A172 (cell line): ENCODE results near the gene NCAN. TPM values are rescaled to one million over a fixed set of nuclear protein-coding genes. Genes with fewer than 3 reads are reported as not detected.
"Not testable (repeated sequence)": the region's sequence is repeated elsewhere in the genome, so short reads cannot be mapped to it uniquely, and the experiment has no call there.

ENCODE experiments used
- DNase-seq: peaks from one replicate; pipeline ENCODE4 v3.0.0-alpha.2; 2015; ENCODE audit warnings: low spot score
- total RNA-seq: library from RNA; depleted of rRNA; stranded (reverse); fragments of >200 nt; shearing (Covaris generic); gene quantifications from 2 replicates; pipeline ENCODE4 v1.2.3, GENCODE V29; 2014; rRNA removed

The NCAN gene
- not detected in 2 replicates for total RNA-seq

DNA sequence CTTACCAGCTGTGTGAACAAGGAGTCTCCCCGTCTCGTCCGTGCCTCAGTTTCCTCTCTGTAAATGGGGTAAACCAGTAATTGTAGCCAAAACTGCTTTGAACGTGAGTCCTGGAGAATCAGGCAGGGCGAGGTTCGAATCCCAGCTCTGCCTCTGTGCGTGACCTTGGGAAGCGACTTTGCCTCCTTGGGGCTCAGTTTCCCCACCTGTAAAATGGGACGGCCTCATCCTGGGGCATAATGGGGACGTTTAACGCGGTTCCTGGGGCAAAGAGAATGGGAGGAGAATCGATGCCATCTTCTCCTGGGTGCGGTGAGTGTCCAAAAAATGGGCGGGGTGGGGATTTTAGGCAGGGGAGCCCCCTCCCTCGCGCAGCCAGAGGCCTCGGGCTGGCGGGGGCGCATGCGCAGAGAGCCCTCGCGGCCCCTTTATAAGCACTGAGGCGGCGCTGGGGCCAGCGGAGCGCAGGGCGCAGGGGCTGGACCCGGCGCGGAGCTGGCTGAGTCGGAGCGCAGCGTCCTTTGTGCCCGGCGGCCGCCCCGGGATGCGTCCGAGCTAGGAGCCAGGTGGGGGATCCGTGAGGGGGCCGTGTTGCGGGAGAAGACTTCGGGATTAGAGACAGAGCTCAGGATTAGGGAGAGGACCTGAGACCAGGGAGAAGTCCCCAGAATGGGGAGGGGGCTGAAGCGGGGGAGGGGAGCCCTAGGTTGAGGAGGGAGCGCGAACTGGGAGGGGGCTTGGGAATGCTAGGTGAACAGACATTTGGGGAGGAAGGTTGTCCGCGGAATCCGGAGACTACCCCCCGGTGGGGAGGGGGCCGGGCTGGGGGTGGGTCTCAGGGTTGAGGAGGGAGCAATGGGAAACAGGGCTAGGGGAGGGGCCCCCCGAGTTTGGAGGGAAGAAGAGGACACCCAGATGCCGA lies at the start of gene NCAN:
Gene NCAN (plus strand): TSS at position 460 of the 922 bp plus-strand sequence. CDS start 4,996 bp downstream, outside the sequence.
- DNase-seq, result no peak

DNA sequence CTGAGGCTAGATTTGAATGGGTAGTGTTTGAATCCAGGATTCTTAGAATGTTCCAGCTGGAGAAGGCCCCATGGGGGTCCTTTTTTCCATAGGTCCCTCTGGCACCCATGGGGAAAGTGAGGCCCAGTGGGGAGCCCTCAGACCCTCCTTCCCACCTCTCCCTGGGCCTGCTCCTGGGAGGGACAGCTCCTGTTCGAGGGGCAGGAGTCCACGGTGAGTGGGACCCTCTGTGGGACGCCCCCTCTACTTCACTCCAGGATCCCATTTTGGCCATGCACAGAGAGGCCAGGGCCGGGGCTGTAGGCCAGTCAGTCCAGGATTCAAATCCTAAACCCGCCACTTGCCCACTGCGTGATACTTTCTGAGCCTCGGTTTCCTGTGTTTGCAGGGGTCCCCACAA lies 49.3 kb upstream of the NCAN start:
- no peak for DNase-seq

DNA sequence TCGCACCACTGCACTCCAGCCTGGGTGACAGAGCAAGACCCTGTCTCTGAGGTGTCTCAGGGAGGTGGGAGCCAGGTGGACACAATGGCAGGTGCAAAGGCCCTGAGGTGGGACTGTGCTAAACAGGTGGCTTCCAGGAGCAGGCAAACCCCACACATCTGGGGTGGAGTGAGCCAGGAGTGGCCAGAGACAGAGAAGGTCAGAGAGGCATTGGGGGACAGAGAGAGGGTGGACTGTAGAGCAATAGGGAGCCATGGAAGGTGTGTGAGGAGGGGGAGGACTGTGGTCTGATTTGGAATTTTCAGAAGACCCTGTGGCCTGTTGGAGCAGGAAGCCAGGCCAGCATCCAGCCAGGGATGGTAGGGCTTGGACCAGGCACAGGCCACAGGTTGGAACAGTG lies 46.4 kb upstream of the NCAN start:
- no peak for DNase-seq

DNA sequence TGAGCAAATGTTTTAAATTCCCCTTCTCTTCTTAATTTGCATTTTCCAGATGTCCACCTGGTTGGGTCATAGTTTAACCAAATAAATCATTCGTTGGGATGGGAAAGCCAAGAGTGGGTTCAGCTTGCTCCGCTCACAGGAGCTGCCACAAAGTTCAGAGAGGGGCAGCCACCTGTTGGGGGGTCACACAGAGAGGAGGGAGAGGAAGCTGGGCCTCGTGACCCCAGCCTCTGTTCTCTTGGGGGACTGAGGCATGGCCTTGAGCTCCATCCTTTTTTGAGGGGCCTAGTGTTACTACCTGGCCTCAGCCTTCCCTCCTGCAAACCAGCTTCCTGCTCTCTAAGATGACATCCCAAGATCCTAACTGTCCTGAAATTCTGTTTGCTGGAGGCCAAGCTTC lies 44.1 kb upstream of the NCAN start:
- DNase-seq, result no peak

DNA sequence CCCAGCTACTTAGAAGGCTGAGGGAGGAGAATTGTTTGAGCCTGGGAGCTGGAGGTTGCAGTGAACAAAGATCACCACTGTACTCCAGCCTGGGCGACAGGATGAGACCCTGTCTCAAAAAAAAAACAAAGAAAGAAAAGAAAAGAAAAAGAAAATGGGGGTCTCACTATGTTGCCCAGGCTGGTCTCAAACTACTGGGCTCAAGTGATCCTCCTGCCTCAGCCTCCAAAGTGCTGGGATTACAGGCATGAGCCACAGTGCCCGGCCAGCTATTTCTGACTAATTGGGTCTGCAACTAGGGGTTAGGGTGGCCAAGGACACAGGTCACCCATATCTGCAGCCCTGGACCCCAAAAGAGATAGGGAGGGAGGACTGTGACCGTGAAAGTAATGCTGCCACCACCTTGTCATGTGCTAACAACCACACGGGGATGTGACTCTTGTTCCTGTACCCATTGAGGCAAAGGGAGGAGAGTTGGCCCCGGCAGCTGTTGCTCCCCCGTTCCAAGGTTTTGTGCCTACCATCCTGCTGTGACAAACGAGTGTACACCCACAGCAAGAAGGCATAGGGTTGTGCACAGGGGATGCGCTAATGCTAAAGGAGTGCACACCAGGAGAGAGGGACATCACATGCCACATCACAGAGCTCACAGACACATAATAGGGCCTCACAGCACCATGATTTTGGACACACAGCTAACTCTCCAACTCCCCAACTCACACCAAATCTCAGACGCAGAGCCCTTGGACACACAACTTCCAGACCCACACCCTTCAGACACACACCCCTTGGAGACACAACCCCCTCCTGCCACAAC lies 42.3 kb upstream of the NCAN start:
- DNase-seq, result no peak

DNA sequence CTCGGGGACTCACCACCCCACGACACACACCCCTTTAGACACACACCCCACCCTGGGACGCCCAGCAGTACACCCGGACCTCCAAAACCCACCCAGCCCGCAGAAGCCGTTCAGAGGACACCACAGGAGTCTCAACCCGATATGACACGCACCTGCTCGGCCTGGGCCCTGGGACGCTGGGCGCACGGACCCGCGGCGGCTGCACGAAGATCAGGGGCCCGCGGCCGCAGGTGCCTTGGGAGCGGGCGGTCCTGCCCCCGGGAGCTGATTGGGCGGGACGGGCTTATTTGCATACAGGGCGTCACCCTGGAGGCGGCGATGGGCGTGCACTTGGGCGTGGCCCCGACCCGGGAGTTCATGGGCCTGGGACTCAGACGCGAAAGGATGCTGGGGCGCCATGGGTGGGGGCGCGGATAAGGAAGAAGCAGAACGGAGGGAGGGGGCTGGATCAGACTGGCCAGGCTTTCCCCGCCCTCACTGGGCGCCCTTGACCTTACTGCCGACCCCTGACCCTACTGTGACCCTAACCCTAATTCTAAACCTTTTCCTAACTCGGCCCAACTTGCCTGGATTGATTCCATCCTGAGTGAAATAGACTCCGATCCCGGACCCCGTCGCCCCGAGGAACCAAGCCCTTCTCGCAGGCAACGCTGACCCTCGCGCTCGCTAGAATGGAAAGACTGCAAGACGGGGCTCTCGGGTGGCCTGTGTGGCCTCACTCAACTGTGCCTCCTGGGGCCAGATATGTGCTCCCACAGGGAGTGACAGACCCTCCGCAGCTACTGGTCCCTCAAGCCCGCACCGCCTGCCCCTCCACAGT lies 41.5 kb upstream of the NCAN start, which contains the start of gene MEF2B:
Gene MEF2B (minus strand): TSS at position 211 of the 820 bp plus-strand sequence. CDS start 19,528 bp downstream, outside the sequence.
- no peak for DNase-seq

DNA sequence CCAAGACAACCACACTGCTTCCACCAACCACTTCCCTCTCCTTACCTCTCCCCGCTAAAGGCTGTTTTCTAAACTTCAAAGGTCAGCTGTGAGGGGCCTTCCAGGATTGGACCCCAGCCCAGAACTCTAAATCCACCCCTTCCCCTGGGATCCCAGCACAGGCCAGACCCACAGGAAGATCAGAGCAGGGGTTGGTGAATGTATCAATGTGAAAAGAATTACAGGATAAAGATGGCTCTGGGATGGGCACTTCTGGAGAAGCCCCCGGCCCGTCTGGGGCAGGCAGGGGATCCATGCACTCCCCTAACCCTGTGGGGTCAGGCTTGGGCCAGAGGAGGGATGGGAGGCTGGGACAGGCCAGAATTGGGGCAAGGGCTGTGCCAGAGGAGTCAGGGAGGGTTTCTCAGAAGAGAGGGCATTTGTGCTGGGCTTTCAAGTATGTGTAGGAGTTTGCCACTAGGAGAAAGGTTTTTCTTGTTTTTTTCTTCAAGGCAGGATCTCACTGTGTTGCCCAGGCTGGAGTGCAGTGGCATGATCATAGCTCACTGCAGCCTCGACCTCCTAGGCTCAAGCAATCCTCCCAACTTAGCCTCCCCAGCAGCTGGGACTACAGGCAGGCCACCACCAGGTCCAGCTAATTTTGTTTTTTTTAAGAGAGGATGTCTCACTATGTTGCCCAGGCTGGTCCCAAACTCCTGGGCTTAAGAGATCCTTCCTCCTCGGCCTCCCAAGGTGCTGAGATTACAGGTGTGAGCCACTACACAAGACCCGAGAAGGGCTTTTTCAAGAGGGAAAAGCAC lies 40.7 kb upstream of the NCAN start:
- DNase-seq, result no peak

DNA sequence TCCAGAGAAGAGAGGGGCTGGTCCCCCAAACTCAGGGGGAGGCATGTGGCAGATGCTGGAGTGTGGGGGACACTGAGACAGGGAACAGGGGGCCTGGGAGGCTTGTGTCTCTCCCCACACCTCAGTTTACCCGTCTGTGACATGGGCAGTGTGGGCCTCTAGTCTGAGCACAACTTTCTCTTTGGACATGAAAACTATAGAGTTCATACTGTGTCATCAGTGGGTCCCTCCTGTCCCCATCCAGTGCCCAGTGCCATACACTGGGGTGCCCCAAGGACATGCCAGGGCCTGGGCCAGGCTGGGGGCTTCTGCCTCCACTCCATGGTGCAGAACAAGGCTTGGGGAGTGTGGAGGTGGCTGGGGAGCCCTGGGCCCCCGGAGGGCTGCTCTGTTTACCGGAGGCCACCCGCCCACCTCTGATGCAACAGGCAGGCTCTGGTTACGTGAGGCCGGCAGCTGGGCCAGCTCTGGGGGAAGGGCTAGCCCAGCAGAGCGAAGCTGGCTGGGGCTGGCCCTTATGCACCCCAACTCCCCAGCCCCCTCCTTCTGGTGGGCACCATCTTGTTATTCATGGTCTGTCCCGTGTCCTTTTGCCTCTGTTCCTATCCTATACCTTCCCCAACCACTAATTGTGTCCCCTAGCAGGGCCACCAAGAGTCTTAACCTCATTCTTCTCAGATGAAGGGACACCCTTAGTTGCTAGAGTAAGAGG lies 39.8 kb upstream of the NCAN start:
- DNase-seq, result no peak

DNA sequence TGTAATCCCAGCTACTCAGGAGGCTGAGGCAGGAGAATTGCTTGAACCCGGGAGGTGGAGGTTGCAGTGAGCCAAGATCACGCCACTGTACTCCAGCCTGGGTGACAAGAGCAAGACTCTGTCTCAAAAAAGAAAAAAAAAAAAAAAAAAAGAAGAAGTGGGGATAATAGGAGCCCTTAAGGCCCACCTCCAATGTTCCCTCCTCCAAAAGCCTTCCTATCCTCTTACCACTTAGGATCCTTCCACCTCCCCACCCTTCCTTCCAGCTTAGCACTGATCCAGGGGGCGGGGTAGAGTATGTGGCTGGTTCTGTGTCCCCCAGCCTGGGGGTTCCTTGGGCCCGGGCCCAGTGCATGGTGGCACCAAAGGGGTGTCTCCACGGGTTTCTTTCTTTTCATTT lies 38.5 kb upstream of the NCAN start:
- not testable (repeated sequence) for DNase-seq

DNA sequence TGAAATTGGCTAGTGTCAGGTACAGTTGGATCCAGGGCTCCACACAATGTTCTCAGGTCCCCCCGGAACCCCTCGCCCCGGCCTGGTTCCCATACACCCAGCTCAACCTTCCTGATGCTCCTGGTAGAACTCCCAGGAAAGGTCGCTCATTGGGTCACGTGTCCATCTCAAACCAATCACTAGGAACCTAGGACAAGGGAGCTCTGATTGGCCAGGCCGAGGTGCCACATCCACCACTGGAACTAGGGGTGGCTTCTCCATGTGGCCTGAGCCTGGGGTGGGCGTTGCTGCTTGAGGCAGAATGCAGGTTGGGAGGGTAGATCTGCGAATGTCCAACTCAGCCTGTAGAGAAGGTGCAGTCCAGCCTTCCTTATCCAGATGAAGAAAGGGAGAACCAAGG lies 34.8 kb upstream of the NCAN start:
- DNase-seq, result no peak

DNA sequence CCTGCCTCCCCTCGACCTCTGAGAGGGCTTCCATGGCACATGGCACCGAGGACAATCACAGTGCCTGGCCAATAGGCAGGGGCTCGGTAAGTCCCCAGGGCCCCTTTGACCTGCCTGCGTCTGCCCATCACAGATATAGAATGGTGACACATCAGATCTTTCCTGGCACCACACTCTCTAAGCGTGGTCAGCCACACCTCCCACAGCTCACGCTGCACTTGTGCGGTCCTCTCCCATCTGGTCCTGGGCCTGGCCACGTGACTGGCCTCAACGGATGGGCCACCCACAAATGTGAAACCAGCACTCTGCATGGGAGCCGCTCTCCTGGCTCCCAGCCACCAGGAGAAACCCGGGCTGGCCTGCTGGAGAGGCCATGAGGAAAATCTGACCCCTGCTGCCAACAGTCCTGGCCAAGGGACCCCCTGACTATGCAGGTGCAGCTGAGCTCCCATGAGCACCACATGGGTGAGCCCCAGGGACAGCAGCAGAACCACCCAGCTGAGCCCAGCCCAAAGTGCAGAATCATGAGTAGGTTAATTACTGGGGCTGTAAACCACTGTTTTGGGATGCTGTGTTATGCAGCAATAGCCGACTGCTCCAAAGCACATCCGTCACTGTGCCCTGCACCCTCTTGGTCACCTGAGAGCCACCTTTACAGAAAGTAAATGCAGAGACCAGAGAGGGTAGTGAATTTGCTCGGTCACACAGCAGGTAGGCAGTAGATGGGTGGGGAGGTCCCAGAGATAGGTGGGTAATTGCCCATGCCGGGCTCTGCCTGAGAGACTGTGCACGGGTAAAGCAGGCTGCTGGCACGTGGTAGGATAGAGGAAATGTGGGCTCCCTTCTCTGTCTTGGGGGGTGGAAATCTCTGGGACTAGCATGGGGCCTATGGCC lies 32.0 kb upstream of the NCAN start:
- peak; percentile 91 for DNase-seq

DNA sequence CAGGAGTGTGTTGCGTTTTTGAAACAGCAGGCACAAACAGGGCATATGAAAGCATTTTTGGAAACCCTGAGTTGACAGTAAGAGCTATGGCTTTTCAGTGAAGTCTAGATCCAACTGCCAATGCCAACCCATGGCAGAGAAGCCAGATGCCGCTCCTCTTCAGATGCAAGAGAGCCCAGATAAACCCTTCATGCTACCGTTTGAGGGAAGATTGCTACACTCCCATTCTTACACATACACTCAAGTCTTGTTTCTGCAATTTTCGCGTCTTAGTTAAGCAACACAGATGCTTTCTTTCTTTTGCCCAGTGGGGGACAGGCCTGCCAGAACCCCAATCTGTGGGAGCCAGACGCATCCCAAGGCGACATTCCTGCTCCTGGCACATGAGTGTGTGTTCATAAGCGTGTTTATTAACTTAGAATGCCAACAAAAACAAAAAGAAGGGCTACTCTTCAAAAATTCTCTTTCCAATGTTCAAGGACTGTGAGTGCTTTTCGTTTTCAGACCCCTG lies 30.2 kb upstream of the NCAN start:
- no peak for DNase-seq

DNA sequence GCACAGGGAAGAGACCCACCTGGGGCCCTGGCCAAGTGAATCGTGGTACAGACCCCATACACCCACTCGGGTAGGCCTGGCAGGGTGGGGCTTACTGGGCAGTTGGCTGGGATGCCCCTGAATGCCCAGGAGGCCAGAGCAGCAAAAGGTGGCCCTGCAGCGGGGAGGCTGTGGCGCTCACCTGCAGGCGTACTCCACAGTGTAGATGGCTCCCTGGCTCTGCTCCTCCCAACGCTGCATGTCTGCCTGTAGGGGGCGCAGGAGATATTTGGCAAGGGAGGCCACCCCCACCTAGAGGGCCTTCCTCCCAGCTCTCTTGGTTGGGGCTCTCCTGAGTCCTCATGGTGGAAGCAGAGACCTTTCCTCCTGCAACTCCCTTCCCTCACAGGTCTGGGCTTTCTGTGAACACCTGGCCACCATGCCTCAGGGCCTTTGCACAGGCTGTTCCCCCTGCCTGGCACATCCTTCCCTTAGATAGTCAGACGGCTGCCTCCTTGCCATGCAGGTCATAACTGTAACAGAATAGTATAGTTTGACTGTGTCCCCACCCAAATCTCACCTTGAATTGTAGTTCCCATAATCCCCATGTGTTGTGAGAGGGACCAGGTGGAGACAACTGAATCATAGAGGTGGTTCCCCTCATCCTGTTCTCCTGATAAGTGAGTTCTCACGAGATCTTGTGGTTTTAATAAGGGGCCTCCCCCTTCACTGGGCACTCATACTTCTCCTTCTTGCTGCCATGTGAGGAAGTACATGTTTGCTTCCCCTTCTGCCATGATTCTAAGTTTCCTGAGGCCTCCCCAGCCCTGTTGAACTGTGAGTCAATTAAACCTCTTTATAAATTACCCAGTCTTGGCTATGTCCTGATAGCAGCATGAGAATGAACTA lies 25.7 kb upstream of the NCAN start:
- peak; percentile 39 for DNase-seq

DNA sequence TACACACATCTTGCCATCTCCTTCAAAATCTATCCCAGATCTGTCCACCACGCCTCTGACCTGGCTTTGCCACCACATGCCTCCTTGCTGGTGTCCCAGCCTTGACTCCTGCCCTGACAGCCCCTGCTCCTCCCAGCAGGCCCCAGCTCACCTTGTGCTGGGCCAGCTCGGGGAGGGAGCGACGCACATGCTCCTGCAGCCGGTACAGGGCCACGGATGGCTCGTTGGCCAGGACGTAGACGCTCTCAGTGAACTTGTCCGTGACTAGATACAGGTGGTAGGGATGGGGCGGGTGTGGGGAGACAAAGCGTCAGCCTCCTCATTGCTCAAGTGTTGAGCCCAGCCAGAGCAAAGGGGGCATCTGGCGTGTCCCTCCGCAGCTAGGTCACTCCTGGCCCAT lies 25.0 kb upstream of the NCAN start:
- DNase-seq, result no peak

DNA sequence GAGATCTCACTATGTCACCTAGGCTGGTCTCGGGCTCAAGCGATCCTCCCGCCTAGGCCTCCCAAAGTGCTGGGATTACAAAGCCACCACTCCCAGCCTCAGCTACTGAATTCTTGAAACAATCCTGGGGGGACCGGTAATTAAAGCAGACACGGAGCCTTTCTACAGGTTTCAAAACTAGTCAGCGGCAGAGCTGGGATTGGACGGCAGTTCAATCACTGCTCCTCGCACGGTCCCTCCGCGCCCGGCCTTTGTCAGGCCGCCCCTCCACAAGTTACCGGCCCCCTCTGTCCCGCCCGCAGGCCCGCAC lies 20.0 kb upstream of the NCAN start:
- no peak for DNase-seq

DNA sequence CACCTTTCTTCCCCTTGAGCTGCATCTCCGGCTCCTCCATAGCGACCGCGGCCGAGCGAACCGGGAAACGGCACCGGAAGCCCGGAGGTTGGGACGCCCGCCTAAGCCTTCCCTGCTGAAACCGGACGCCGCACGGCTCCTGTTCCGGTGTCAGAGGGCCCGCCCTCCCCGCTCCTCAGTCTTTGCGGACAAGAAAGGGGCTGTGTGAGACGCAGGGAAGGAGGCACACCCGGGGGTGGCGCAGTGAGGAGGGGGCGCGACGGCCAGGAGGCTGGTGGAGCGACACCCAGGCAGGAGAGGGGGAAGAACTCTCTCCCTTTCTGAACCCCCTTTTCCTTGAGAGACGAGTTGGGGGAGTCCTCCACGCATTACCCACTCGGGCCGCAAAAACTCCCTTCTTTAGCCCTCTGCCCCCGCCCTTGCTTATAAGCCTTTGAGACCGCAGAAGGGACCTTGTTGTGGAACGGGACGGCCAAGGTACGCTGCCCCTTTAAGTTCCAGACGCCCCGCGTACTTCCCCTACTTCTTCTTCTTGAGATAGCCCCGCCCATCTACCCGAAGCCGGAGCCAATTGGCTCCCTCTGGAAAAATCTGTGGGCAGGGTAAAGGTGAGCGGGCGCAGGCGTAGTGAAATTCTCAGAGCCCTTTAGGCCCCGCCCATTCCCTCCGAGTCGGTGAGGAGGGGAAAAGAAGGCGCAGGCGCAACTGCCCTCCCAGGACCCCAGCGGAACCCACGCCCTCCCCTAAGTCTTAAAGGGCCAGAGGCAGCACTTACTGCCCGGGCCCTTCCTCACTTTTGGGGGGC lies 19.5 kb upstream of the NCAN start, which contains the start of the genes BORCS8 and RFXANK:
Gene BORCS8 (minus strand): TSS at position 75 of the 805 bp plus-strand sequence. CDS start 35 bp downstream, at position 40.
Gene RFXANK (plus strand): TSS at position 181 of the 805 bp plus-strand sequence. CDS start 1,689 bp downstream, outside the sequence.
- DNase-seq, result peak; percentile 100

DNA sequence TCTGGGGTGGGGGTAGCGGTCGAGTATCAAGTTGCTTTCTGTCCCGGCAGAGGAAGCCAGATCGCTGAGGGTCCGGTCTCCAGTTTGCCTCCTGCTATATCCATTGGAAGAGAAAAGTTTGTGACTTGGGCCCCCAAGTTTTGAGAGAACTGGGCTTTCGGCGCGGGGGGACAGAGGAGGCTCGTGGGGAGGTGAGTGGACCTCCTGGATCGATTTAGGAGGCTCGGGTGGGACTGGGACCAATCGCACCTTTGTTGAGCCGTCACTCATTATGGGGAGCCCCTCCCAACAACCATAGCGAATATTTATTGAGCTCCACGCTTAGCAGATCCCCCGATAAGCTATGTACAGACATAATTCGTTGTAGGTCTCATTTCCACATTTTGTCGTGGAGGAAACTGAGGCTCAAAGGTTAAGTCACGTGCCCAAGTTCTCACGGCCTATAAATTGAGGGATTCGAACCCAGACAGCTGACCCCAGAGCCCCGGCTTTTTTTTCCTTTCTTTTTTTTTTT lies 18.8 kb upstream of the NCAN start:
- DNase-seq, result no peak
